ENCODE results near the gene SYCE3. TPM values are rescaled to one million over a fixed set of nuclear protein-coding genes. Genes with fewer than 3 reads are reported as not detected.

Gene SYCE3
- total RNA-seq, 1 experiment from 2014 or later: not detected

GRCh38 chr22:50530580-50530876 lies 32.2 kb downstream of the SYCE3 start:
- no peak for DNase-seq
- ChIA-PET CTCF (no interaction called here), POLR2A (no interaction called here)
- no peaks in the 10 kb centered on the region for H3K36me3 ChIP-seq (ENCODE audit: control insufficient read depth, insufficient read depth, low read length)
- intact Hi-C loops (cut with micrococcal nuclease; ENCODE audit: unreplicated experiment): loop anchor here (5.0 kb wide), 1 partner anchor 92 kb away; no protein-coding TSS in a partner anchor
- peak overlapping the region; percentile 68 for H3K4me3 ChIP-seq (ENCODE audit: low read depth, low read length)
- peaks cover 37% of the 10 kb centered on the region for H3K4me1 ChIP-seq
- H3K27me3 ChIP-seq (replicated peaks; ENCODE audit: control insufficient read depth, insufficient read depth, low read length): no peaks in the 10 kb centered on the region
- no TSS peak for BruUV-seq (replicated peaks)
- H3K9me3 ChIP-seq: no peaks in the 10 kb centered on the region
- Mint-ChIP-seq H3K36me3 (ENCODE audit: insufficient read depth, unreplicated experiment) (peaks cover 45% of the 10 kb centered on the region), H3K27me3 (ENCODE audit: insufficient read depth, unreplicated experiment) (no peaks in the 10 kb centered on the region), H3K9me3 (ENCODE audit: unreplicated experiment) (no peaks in the 10 kb centered on the region), H3K4me3 (ENCODE audit: unreplicated experiment) (peak overlapping the region; percentile 81), H3K27ac (ENCODE audit: unreplicated experiment) (peak overlapping the region; percentile 86), H3K4me1 (ENCODE audit: low read depth, unreplicated experiment) (peaks cover 31% of the 10 kb centered on the region)
- no peak for TF ChIP-seq CTCF (IDR thresholded peaks at IDR 0.05; ENCODE audit: insufficient read depth in 1 of 2, low read depth in 1 of 2, low read length in 1 of 2, severe bottlenecking in 1 of 2, unreplicated experiment in 1 of 2)

GRCh38 chr22:50529897-50530579 lies 32.7 kb downstream of the SYCE3 start, which contains the start of gene TYMP:
Gene TYMP, minus strand, starts transcription at chr22:50530012. Its CDS starts 303 bp downstream, at chr22:50529709.
- peaks cover 50% of the 10 kb centered on the region for H3K36me3 Mint-ChIP-seq (ENCODE audit: insufficient read depth, unreplicated experiment)
- no peaks in the 10 kb centered on the region for H3K27me3 ChIP-seq (replicated peaks; ENCODE audit: control insufficient read depth, insufficient read depth, low read length)
- H3K9me3 Mint-ChIP-seq (ENCODE audit: unreplicated experiment): no peaks in the 10 kb centered on the region
- ChIA-PET POLR2A (no interaction called here), CTCF (no interaction called here)
- no TSS peak for BruUV-seq (replicated peaks)
- H3K9me3 ChIP-seq: no peaks in the 10 kb centered on the region
- H3K4me1 Mint-ChIP-seq (ENCODE audit: low read depth, unreplicated experiment): peaks cover 31% of the 10 kb centered on the region
- intact Hi-C loops (cut with micrococcal nuclease; ENCODE audit: unreplicated experiment): loop anchor here (5.0 kb wide), 2 partner anchors 52 to 92 kb away; partner anchors contain the start of gene CHKB
- H3K4me1 ChIP-seq: peaks cover 37% of the 10 kb centered on the region
- peak within 1 kb of the TSS; percentile 81 for H3K4me3 Mint-ChIP-seq (ENCODE audit: unreplicated experiment)
- H3K4me3 ChIP-seq (ENCODE audit: low read depth, low read length): peak within 1 kb of the TSS; percentile 68
- no peaks in the 10 kb centered on the region for H3K27me3 Mint-ChIP-seq (ENCODE audit: insufficient read depth, unreplicated experiment)
- DNase-seq: peak; percentile 69 to 82
- no peak for TF ChIP-seq CTCF (IDR thresholded peaks at IDR 0.05; ENCODE audit: insufficient read depth in 1 of 2, low read depth in 1 of 2, low read length in 1 of 2, severe bottlenecking in 1 of 2, unreplicated experiment in 1 of 2)
- no peaks in the 10 kb centered on the region for H3K36me3 ChIP-seq (ENCODE audit: control insufficient read depth, insufficient read depth, low read length)
- peak within 1 kb of the TSS; percentile 86 for H3K27ac Mint-ChIP-seq (ENCODE audit: unreplicated experiment)

- TF ChIP-seq CTCF (IDR thresholded peaks at IDR 0.05; ENCODE audit: insufficient read depth in 1 of 2, low read depth in 1 of 2, low read length in 1 of 2, severe bottlenecking in 1 of 2, unreplicated experiment in 1 of 2): no peak
- intact Hi-C loops (cut with micrococcal nuclease; ENCODE audit: unreplicated experiment): loop anchor here (5.0 kb wide), 1 partner anchor 53 kb away; the partner anchor contains the start of gene CHKB
- H3K9me3 Mint-ChIP-seq (ENCODE audit: unreplicated experiment): no peaks in the 10 kb centered on the region
- DNase-seq: peak in 1 of 2 experiments; percentile 34
- no peaks in the 10 kb centered on the region for H3K27me3 Mint-ChIP-seq (ENCODE audit: insufficient read depth, unreplicated experiment)
- no peak overlapping the region for H3K27ac Mint-ChIP-seq (ENCODE audit: unreplicated experiment)
- no peaks in the 10 kb centered on the region for H3K36me3 ChIP-seq (ENCODE audit: control insufficient read depth, insufficient read depth, low read length)
- no peaks in the 10 kb centered on the region for H3K27me3 ChIP-seq (replicated peaks; ENCODE audit: control insufficient read depth, insufficient read depth, low read length)
- H3K4me3 Mint-ChIP-seq (ENCODE audit: unreplicated experiment): no peak overlapping the region
- H3K4me3 ChIP-seq (ENCODE audit: low read depth, low read length): no peak overlapping the region
- ChIA-PET CTCF (interaction anchor here (0.6 kb wide), 1 partner anchor 91 kb away, joined by 6 read pairs; no protein-coding TSS in a partner anchor), POLR2A (no interaction called here)
- H3K9me3 ChIP-seq: no peaks in the 10 kb centered on the region
- peaks cover 32% of the 10 kb centered on the region for H3K4me1 Mint-ChIP-seq (ENCODE audit: low read depth, unreplicated experiment)
- H3K4me1 ChIP-seq: peaks cover 35% of the 10 kb centered on the region
- peaks cover 56% of the 10 kb centered on the region for H3K36me3 Mint-ChIP-seq (ENCODE audit: insufficient read depth, unreplicated experiment)
- no TSS peak for BruUV-seq (replicated peaks)
Observed at GRCh38 chr22:50529416-50529896, 33.3 kb downstream of the SYCE3 start.

Measured in Caco-2 (cell line).